IPS DF 4.7 (cell line): Measurements from ENCODE around the gene CADM2.
"Not testable (repeated sequence)": the region's sequence is repeated elsewhere in the genome, so short reads cannot be mapped to it uniquely, and the experiment has no call there.

Source experiments
- DNase-seq: peaks from one replicate; pipeline ENCODE4 v3.0.0-alpha.2; 2013; ENCODE audit warnings: low spot score; ENCODE audit errors: extremely low read depth

The CADM2 gene

DNA sequence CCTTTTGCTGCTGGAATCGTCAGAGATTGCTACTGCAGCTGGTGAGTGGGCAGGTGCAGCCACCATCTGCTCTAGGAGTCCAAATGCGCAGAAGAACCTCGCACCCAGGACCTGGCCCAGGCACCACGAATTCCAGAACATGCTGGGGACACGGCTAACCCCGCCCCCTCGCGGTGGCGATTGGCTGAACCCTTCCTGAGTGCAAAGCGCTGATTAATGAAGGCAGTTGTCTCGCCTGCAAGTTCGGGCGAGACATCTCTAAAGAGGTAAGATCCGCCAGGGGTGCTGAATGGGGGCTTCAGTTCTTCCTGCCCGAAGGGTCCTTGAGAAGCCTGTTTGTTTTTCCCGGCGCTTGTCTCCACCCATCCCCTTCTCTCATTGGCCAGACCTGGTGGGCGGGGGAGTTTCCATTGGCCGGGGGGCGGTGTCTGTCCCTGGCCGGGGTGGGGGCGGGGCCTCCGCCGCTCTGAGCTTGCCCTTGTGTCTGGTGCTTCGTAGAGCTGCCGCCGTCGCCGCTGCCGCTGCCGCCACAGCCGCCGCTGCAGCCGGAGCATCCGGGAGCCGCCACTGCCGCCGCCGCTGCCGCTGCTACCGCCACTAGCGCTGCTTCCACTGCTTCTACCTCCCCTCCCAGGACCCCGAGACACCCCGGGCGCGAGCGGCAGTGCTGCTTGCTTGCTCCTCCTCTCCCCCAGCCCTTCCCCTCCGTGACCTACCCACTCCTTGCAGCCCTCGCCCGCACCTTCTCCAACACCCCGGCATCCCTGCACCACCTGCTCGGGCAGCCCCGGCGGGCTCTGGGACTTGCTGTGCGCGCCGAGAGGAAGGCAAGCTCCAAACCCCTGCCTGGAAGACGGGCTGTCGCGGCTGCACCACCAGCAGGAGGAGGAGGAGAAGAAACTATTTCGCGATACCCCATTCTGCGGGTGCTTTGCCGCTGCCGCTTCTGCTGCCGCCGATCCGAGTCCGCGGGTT is at the start of gene CADM2:
Gene CADM2, plus strand, starts transcription at position 495 of the 975 bp plus-strand sequence.
- DNase-seq = peak; percentile 79

GRCh38 chr3:84918592-84918991 is 40.2 kb upstream of the CADM2 start:
- not testable (repeated sequence) for DNase-seq

DNA sequence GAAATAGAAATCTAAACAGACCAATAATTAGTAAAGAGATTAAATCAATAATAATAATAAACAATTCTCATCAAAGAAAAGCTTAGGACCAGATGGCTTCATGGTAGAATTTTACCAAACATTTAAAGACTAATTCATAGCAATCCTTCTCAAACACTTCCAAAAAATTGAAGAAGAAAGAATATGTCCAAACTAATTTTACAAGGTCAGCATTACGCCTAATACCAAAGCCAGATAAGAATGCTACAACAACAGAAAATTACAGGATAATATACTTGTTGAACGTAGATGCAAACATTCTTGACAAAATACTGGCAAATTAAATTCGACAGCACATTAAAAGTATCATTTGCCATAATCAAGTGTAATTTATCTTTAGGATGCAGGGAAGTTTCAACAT is 36.1 kb upstream of the CADM2 start:
- no peak for DNase-seq

GRCh38 chr3:84925571-84925970 is 33.2 kb upstream of the CADM2 start:
- DNase-seq = no peak

- DNase-seq = no peak
These were observed 15.4 kb upstream of the CADM2 start for GRCh38 chr3:84943379-84943778.

DNA sequence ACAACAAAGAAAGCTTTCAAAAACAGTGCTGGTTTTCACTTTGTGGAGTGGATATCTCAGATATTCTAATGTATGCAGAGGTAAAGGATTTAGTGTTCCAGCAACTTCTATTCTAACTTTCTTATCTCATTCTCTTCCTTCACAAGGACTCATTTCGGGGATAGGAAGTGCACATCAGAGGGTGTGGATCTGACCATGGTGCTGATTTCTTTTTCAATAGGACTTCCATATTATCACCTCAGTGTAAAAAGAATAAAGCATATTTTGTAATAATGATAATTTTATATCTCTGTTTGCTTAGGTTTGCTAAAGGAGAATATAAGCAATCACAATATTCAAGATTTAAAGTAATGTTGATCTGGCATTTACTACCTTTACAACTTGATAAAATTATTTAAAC is 12.5 kb upstream of the CADM2 start:
- no peak for DNase-seq

DNA sequence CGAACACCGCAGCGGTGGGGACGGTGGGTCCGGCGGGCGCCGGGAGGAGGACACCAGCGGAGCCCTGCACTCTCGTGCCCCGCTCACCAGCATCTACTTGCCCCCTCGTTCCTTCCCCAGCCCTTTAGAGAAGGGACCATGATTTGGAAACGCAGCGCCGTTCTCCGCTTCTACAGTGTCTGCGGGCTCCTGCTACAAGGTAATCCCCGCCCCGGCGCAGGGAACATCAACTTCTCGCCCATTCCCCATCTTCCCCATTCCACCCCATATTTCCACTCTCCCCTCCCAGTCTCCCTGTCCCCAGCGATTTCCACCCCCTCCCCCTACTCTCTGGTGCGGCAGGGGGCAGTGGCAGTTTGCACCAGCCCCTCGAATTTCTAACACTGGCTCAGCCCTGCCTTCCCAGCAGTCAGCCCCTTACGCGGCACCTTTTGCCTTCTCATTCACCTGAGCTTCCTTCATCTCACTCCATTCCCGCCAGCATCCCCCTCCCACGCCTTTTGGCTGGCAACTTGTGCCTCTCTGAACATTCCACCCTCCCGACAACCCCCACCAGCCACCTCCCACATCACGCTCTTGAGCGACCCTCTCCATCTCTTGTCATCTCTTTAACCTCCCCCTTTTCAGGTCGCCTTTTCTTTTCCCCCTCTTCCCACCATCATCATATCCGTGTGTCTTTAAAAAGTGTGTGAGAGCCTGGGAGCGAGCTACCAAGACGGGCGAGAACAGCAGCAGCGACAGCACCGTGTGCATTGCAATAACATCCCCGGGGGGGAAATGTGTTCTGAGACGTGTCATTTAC is 882 bp downstream of the CADM2 start:
- DNase-seq = no peak

DNA sequence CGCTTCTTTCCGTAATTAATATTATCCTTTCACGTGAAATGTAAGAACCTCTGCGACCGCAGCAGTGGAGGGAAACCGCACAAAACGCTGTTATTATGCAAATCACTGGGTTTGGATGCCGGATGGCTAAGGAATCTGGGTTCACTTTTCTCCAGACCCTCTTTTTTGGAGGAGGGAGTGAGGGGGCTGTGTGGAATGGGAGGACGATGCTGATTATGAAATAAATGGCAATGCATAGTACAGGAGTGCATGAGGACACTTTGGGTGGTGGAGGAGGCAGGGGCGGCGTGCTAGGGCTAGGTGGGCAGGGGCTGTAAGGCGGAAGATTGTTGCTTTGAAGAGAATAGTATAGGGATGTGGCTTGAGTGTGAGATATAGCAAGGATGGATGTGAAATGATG is 1.8 kb downstream of the CADM2 start:
- no peak for DNase-seq

DNA sequence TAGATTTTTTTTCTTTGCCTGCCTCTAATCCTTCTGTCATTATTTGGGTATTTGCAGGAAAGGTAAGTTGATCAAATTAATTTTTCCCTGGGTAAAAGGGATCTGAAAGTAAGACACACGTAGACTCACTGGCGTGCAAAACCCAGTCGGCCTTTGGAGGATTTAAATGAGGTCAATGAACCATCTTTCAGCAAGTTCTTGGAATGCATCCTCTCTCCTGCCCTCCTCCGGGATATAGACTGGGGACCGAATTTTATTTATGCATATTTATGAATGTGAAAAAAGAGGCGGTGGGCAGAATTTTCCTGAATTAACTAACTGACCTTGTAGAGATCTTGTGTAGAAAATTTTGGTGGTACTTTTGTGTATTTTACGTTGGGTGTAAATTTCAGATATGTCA is 2.2 kb downstream of the CADM2 start:
- no peak for DNase-seq

- DNase-seq = no peak
These were observed 2.9 kb downstream of the CADM2 start for GRCh38 chr3:84961521-84962255.

DNA sequence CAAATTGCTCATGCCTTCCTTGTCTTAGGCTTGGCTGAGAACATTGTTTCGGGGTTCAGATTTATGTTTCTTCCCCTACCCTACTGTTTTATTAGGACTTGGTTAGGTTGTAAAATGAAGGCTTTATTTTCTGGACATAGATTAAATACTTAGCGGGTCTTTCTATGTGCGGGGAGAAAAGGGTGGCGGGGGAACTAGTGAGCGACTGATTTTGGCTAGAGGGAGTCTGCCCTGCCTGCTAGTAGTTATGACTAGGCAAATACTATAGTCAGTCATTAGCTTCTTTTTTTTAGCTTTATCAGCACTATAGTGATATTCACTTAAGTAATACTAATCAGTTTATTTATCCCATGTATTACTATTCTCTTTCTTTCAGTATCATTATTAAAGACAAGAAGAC is 3.6 kb downstream of the CADM2 start:
- DNase-seq = no peak

DNA sequence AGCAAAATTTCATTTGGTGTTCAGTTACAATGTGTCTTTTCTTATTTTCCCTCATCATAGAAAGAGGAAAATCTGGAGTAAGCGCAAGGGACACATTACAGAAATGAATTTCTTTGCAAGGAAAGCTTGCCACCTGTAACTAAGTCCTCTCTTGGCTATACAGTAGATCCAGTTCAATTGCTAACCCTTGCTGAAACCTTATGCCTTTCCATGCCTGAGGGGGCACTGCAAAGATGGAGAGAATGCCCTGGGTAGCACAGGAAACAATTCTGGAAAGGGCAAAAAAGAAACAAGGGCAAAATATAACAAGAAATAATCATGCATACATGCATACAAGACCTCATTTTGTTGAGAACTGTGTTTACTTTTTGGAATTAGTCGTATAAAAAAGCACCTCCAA is 4.3 kb downstream of the CADM2 start:
- DNase-seq = no peak

- DNase-seq = no peak
These were observed 6.4 kb downstream of the CADM2 start for GRCh38 chr3:84965141-84965540.

DNA sequence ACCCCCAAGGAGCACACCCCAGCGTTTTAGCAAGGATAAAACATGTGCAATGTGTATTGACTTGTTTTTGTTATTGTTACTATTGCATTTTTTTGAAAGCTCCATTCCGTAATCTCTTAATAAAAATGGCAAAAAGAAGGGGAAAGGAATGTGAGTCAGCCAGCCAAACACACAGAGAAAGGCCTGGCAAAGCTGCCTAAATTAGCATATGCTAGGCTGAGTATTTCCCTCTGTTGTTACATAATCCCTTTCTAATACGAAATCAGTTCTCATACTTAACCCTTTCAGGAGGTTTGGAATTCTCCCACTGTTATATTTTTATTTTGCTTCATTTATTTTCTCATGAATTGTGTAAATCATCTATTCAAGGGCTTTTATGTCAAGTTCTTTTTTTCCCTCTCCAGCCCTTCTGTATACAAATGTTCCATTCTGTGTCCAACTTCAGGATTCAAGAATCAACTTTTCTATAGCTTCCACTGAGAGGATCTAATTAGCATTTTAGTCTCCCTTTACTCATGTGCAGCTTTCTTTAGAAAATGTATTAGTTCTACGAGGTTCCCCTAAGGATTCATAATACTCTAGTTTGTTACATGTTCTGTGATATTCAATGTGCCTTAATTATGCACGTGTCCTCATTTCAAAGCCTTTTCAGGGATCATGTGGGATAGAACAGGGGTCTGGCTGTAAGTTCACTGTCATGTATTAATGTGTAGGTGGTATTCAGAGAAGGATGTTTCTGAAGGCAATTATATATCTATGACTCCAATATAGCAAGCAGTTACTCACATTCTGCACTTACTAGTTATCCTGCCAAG is 9.2 kb downstream of the CADM2 start:
- DNase-seq = no peak

GRCh38 chr3:84968701-84969235 is 10.0 kb downstream of the CADM2 start:
- no peak for DNase-seq

DNA sequence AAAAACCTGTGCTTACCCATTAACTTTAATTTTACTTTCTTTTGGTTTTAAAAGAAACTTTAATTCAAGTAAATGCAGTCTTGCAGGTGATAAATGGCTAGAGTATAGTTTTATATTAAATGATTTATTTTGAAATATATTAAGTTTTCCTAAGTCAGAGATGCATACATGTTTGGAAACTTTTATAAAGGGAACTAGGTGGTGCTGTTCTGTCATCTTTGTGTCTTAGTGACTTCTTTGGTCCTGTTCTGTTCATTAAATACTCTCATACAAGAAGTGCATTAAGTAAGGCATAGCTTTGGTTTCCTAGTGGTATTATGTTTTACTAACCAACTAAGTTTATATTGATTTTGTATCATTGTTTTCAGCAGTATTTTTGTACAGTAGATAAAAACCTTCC is 15.6 kb downstream of the CADM2 start:
- no peak for DNase-seq

GRCh38 chr3:84977021-84977420 is 18.2 kb downstream of the CADM2 start:
- no peak for DNase-seq

DNA sequence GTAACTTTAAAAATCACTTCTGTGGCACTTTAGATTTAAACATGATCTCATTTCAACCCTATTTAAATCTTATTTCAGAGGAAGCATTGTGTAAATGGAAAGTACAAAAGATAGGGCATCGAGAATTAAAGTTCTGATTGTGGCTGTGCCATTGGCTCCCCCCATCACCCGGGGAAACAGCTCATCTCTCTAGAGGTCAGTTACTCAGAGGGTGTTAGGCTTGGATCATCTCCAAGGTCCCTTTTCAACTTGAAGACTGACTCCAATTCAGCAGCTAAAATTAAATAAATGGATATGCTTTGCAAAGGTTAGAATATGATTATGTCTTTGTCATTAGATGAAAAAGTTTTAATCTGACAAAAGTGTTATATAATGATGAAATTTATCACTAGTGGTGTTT is 20.1 kb downstream of the CADM2 start:
- no peak for DNase-seq

- no peak for DNase-seq
These were observed 21.2 kb downstream of the CADM2 start for GRCh38 chr3:84980011-84980410.

DNA sequence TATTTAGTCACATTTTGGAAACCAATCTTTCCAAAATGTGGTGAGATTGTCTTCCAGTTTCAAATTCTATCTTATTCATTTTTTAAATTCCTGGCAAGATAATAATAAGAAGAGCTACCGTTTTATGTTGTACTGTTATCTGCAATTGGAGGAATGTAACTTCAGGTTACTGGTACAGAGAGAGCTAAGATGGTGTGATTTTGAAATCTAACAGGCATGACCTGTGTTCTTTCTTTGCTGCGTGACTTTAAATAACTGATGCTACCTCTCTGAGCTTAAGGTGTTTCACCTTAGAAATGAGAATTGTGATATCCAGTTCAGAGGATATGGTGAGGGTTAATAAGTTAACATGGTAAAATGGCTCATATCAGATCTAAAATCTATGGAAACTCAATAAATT is 21.7 kb downstream of the CADM2 start:
- no peak for DNase-seq

DNA sequence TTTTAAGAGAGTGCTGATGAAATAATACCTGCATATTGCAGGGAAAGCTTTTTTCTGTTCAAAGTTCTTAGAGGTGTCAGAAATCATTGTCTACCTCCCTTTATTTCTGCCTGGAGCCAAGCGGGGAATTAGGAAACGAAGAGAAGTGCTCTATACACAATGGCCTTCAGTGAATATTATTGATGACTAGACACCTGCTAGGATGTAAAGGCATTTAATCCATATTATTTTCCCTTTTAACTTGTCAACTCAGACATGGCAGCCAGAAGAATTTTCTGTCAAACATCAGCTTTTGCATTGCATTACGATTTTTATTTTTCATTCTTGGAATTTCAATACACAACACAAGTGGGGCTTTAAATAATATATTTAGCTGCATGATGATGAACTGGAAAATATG is 24.7 kb downstream of the CADM2 start:
- DNase-seq = no peak
